Neural cell (in vitro differentiated cells): ENCODE data around the gene TLCD2. TPM values are rescaled to one million over a fixed set of nuclear protein-coding genes. Genes with fewer than 3 reads are reported as not detected.

Source experiments
- H2AFZ ChIP-seq: fragments of 200-600, 300-800 bp; sonication (generic), shearing (Covaris generic); 2 replicates; pipeline ENCODE4 v1.6.0; 2014; ENCODE audit warnings: low read depth, mild to moderate bottlenecking, antibody characterized with exemption, low read length, moderate library complexity
- H3F3A ChIP-seq: fragments of 200-600 bp; shearing (Covaris generic); 2 replicates; pipeline ENCODE4 v1.6.1; 2016; ENCODE audit warnings: mild to moderate bottlenecking, moderate library complexity, mixed read lengths, antibody characterized with exemption, low read length; ENCODE audit not compliant: insufficient read depth, poor library complexity, severe bottlenecking
- H3K27ac ChIP-seq: fragments of 200-600, 300-800 bp; sonication (generic), shearing (Covaris generic); 2 replicates; pipeline ENCODE4 v1.5.1; 2014; ENCODE audit warnings: mild to moderate bottlenecking, low read length, moderate library complexity
- H3K27me3 ChIP-seq: fragments of 300-800, 200-600 bp; sonication (generic), shearing (Covaris generic); 2 replicates; pipeline ENCODE4 v1.6.0; 2014; ENCODE audit warnings: mild to moderate bottlenecking, low read depth, low read length, moderate library complexity; ENCODE audit not compliant: insufficient read depth
- H3K36me3 ChIP-seq: fragments of 300-800, 200-600 bp; sonication (generic), shearing (Covaris generic); 2 replicates; pipeline ENCODE4 v1.5.1; 2014; ENCODE audit warnings: mild to moderate bottlenecking, antibody characterized with exemption, low read length, moderate library complexity; ENCODE audit not compliant: insufficient read depth
- H3K4me2 ChIP-seq: fragments of 300-800, 200-600 bp; sonication (generic), shearing (Covaris generic); 2 replicates; pipeline ENCODE4 v1.6.0; 2014; ENCODE audit warnings: mild to moderate bottlenecking, low read length
- H3K4me3 ChIP-seq: fragments of 300-800, 200-600 bp; sonication (generic), shearing (Covaris generic); 2 replicates; pipeline ENCODE4 v1.5.1; 2014; ENCODE audit warnings: mild to moderate bottlenecking, low read length, moderate library complexity
- H3K79me2 ChIP-seq: fragments of 200-600 bp; shearing (Covaris generic); replicated peaks from 2 replicates; pipeline ENCODE4 v1.6.0; 2014; ENCODE audit warnings: mild to moderate bottlenecking, low read length, moderate library complexity; ENCODE audit not compliant: insufficient read depth
- H3K9ac ChIP-seq: fragments of 300-800, 200-600 bp; sonication (generic), shearing (Covaris generic); 2 replicates; pipeline ENCODE4 v1.6.1; 2016; ENCODE audit warnings: mild to moderate bottlenecking, low read length, mixed read lengths
- H3K9me2 ChIP-seq: fragments of 200-600 bp; shearing (Covaris generic); 2 replicates; pipeline ENCODE4 v1.6.1; 2016; ENCODE audit warnings: mild to moderate bottlenecking, low read length, mixed read lengths; ENCODE audit not compliant: insufficient read depth
- H3K9me3 ChIP-seq: fragments of 200-600, 300-800 bp; sonication (generic), shearing (Covaris generic); 2 replicates; pipeline ENCODE4 v1.6.1; 2016; ENCODE audit warnings: mild to moderate bottlenecking, mixed run types, low read length, moderate library complexity, mixed read lengths
- H4K20me1 ChIP-seq: fragments of 200-600 bp; shearing (Covaris generic); 2 replicates; pipeline ENCODE4 v1.6.1; 2016; ENCODE audit warnings: mild to moderate bottlenecking, mixed run types; ENCODE audit not compliant: insufficient read depth
- EP300 ChIP-seq: fragments of 450-650 bp; conservative IDR thresholded peaks from 2 replicates; pipeline ENCODE4 v1.6.1; 2014; ENCODE audit warnings: antibody characterized with exemption, mild to moderate bottlenecking, moderate library complexity; ENCODE audit not compliant: poor library complexity, severe bottlenecking
- EZH2 ChIP-seq: fragments of 200-600, 300-800 bp; shearing (Covaris generic), sonication (generic); IDR thresholded peaks from 2 replicates; pipeline ENCODE4 v1.6.1; 2014; ENCODE audit warnings: antibody characterized with exemption, low read length, borderline replicate concordance, mild to moderate bottlenecking; ENCODE audit not compliant: insufficient read depth, poor library complexity, severe bottlenecking
- MXI1 ChIP-seq: fragments of 450-650 bp; conservative IDR thresholded peaks from 2 replicates; pipeline ENCODE4 v1.6.1; 2014; ENCODE audit warnings: antibody characterized with exemption, mild to moderate bottlenecking; ENCODE audit not compliant: poor library complexity, severe bottlenecking
- POLR2AphosphoS5 ChIP-seq: IDR thresholded peaks from 2 replicates; pipeline ENCODE4 v1.6.1; 2012
- RAD21 ChIP-seq: fragments of 450-650 bp; conservative IDR thresholded peaks from 2 replicates; pipeline ENCODE4 v1.6.1; 2014; ENCODE audit warnings: antibody characterized with exemption, mild to moderate bottlenecking, moderate library complexity
- REST ChIP-seq: IDR thresholded peaks from 2 replicates; pipeline ENCODE4 v1.6.1; 2012; ENCODE audit warnings: borderline replicate concordance
- SMC3 ChIP-seq: fragments of 450-650 bp; conservative IDR thresholded peaks from 2 replicates; pipeline ENCODE4 v1.6.1; 2014; ENCODE audit warnings: antibody characterized with exemption, mild to moderate bottlenecking, moderate library complexity; ENCODE audit not compliant: poor library complexity
- TAF1 ChIP-seq: IDR thresholded peaks from 2 replicates; pipeline ENCODE4 v1.6.1; 2012; ENCODE audit warnings: low read depth
- polyA plus RNA-seq: library from polyadenylated mRNA; depleted of rRNA; stranded (reverse); fragments of >200 nt; gene quantifications from 2 replicates; pipeline ENCODE4 v1.2.3, GENCODE V29; 2014
- TF ChIP-seq, protein P1 (sequence below): fragments of 450-650 bp; IDR thresholded peaks from 2 replicates; pipeline ENCODE4 v1.5.1; 2014; ENCODE audit warnings: antibody characterized with exemption, mild to moderate bottlenecking, moderate library complexity; ENCODE audit not compliant: poor library complexity, severe bottlenecking

TLCD2 gene
- polyA plus RNA-seq, 1 donor from 2014 or later = 0.14 TPM

DNA sequence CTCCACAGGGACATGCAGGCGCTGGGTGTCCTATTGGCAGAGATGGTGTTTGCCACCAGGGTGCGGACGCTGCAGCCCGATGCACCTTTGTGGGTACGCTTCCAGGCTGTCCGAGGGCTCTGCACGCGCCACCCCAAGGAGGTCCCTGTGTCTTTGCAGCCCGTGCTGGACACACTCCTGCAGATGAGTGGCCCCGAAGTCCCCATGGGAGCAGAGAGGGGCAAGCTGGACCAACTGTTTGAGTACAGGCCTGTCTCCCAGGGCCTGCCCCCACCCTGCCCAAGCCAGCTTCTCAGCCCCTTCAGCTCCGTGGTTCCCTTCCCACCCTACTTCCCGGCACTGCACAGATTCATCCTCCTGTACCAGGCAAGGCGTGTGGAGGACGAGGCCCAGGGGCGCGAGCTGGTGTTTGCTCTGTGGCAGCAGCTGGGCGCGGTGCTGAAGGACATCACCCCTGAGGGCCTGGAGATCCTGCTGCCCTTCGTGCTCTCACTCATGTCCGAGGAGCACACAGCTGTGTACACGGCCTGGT lies 17.1 kb upstream of the TLCD2 start:
- Histone ChIP-seq H3K27me3 (no peaks in the 10 kb centered on the region), H3K4me3 (no peak overlapping the region)

GRCh38 chr17:1726626-1727257 lies 16.6 kb upstream of the TLCD2 start:
- Histone ChIP-seq H2AFZ (no peak overlapping the region), H3K4me2 (no peak overlapping the region), H3K9ac (no peak overlapping the region), H3F3A (no peaks in the 10 kb centered on the region), H3K27ac (no peak overlapping the region), H3K9me2 (no peaks in the 10 kb centered on the region), H3K27me3 (no peaks in the 10 kb centered on the region), H4K20me1 (no peaks in the 10 kb centered on the region), H3K4me3 (no peak overlapping the region), H3K79me2 (no peaks in the 10 kb centered on the region), H3K9me3 (no peaks in the 10 kb centered on the region), H3K36me3 (no peaks in the 10 kb centered on the region)
- TF ChIP-seq MXI1 = no peak
- no peak for TF ChIP-seq EP300
- no peak for TF ChIP-seq RAD21
- TF ChIP-seq, protein P1, sequence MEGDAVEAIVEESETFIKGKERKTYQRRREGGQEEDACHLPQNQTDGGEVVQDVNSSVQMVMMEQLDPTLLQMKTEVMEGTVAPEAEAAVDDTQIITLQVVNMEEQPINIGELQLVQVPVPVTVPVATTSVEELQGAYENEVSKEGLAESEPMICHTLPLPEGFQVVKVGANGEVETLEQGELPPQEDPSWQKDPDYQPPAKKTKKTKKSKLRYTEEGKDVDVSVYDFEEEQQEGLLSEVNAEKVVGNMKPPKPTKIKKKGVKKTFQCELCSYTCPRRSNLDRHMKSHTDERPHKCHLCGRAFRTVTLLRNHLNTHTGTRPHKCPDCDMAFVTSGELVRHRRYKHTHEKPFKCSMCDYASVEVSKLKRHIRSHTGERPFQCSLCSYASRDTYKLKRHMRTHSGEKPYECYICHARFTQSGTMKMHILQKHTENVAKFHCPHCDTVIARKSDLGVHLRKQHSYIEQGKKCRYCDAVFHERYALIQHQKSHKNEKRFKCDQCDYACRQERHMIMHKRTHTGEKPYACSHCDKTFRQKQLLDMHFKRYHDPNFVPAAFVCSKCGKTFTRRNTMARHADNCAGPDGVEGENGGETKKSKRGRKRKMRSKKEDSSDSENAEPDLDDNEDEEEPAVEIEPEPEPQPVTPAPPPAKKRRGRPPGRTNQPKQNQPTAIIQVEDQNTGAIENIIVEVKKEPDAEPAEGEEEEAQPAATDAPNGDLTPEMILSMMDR = no peak
- no peak for TF ChIP-seq TAF1
- no peak for TF ChIP-seq SMC3
- TF ChIP-seq POLR2AphosphoS5 = no peak
- no peak for TF ChIP-seq EZH2
- no peak for TF ChIP-seq REST

More for the DNA sequence above, 17.1 kb upstream of the TLCD2 start:
- Histone ChIP-seq H3K27ac (no peak overlapping the region), H3K36me3 (no peaks in the 10 kb centered on the region), H3K9me2 (no peaks in the 10 kb centered on the region), H2AFZ (no peak overlapping the region), H3K79me2 (no peaks in the 10 kb centered on the region), H3F3A (no peaks in the 10 kb centered on the region), H4K20me1 (no peaks in the 10 kb centered on the region), H3K9ac (no peak overlapping the region), H3K9me3 (no peaks in the 10 kb centered on the region), H3K4me2 (no peak overlapping the region)
- TF ChIP-seq RAD21 (no peak), EZH2 (no peak), REST (no peak), TAF1 (no peak), MXI1 (no peak)
